T-helper 9 cell (primary cell): Measurements from ENCODE around the gene PEDS1.

ENCODE experiments used
- DNase-seq: peaks from one replicate; pipeline ENCODE4 v3.0.0-alpha.2; 2020

The PEDS1 gene

DNA sequence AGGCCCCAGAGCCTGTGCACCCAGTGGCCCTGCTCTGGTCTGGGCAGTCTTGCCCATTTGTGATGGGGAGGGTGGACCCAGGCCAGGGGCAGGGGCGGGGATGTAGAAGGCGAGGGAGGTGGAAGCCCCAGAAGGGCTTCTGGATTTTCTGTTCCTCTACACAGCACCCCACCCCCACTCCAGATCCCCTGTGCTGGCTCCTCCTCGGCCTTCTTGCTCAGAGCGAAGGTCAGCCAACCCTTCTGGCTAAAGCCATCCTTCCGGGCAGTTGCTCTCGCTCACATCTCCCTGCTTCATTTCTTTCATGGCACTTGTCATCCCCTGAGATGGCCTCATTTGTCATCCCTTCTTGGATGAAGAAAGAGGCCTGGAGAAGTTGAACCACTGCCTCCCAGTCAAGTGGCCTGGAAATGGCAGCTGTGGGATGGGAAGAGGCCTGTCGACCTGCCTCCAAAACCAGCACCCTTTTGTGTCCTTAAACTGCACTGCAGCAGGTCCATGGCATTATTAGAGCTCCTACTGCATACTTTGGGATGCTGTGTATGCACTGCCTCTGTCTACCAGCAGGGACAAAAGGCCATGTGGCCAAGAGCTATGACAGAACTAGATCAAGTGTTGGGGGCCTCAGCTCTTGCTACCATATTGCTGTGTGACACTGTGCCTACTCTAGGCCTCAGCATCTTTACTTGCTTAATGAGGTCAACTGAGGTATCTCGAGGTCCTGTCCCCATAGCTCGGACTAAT, 19.9 kb downstream of the PEDS1 start:
- DNase-seq = no peak

DNA sequence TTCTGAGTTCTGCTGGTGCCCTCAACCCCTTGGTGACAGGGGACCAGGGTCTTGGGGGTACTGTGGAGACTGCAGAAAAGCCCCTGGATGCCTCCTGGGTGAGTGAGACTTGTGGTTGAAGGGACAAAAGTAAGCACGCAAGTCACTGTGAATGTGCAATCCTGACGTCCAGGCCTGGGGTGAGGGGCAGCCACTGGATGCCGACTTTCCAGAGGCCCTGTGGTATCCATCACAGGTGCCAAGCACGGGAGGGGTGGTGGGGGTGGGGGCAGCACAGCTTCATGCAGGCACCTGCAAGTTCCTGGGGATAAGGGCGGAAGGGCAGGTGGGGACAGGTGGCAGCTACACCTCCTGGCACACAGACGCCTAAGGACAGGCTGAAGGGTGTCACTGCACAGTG, 20.5 kb downstream of the PEDS1 start:
- DNase-seq = no peak

DNA sequence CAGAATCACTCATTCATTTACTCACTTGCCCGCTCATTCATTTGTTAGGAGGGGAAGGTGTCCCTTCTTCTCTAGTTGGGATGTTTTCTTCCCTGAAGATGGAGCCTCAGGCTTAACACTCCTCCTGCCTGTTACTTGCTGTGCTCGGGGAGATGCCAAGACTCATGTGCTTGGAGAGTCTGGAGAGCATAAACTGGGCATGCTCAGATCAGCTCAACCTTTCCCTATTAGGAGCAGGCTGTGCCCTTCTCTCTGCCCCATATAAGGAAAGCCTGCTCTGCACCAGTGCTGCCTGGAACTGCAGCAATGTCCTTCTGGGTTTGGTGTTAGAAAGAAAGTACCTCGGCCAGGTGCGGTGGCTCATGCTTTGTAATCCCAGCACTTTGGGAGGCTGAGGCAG, 22.5 kb downstream of the PEDS1 start:
- DNase-seq = no peak

DNA sequence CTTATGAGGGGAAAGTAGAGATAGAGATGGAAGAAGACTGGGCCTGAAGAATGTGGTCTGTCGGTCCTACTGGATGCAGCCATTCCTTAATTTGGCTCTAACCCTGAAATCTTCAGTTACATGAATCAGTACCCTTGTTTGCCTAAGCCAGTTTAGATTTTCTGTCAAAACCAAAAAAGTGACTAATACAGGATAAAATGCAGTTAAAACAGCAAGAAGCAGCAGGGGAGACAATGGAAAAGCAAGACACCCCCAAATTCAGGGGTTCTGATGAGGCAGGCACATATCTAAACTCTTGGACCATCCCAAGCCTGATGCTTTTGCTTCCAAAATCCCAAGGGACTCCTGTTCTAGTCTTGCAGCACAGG, 23.2 kb downstream of the PEDS1 start:
- no peak for DNase-seq

DNA sequence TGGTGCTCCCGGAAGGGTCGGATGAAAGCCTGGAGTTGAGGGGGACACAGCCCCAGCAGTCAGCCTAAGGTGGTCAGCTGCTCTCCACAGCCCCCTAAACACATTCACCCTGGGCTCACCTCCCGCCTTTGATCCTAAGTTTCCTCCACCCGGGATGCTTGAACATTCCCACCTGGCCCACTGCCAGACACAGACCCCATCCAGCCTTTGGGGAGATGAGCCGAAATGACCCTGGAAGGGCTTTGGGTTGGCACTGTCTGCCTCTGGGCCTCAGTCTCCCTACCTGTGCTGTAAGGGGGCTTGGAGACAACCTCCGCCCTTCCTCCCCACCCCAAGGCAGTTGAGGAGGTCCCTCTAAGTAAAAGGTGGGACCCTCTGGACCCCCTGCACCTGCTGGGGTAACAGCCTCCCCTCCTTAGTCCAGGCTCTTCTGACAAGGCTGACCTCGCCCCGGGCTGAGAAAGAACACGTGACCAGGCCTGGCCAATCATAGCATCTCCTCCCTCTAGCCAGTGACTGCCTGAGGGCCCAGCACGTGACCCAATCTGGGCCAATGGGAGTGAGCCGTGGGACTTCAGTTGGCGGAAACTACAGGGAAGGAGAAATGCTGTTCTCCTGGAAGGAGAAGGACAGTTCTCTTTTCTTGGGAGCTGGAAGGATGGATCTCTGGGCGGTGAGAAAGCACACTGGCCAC, 23.7 kb downstream of the PEDS1 start:
- no peak for DNase-seq

DNA sequence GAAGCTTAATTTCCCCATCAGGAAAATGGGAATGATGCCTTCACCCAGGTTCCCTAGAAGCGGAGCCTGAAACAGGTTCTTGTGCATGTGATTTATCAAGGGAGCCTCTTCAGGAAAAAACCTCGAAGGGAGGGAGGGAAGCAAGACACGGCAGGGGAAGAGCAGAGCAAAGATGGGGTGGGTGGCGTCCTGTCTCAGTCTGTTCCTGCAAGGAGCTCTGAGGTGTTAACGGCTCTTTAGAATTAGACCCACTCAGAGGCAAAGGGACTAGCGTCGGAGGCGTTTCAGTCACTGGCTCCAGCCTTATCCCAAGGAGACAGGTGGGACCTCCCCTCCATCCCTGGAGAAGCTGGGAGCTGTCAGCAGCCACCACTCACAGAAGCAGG, 25.0 kb downstream of the PEDS1 start:
- DNase-seq = no peak

DNA sequence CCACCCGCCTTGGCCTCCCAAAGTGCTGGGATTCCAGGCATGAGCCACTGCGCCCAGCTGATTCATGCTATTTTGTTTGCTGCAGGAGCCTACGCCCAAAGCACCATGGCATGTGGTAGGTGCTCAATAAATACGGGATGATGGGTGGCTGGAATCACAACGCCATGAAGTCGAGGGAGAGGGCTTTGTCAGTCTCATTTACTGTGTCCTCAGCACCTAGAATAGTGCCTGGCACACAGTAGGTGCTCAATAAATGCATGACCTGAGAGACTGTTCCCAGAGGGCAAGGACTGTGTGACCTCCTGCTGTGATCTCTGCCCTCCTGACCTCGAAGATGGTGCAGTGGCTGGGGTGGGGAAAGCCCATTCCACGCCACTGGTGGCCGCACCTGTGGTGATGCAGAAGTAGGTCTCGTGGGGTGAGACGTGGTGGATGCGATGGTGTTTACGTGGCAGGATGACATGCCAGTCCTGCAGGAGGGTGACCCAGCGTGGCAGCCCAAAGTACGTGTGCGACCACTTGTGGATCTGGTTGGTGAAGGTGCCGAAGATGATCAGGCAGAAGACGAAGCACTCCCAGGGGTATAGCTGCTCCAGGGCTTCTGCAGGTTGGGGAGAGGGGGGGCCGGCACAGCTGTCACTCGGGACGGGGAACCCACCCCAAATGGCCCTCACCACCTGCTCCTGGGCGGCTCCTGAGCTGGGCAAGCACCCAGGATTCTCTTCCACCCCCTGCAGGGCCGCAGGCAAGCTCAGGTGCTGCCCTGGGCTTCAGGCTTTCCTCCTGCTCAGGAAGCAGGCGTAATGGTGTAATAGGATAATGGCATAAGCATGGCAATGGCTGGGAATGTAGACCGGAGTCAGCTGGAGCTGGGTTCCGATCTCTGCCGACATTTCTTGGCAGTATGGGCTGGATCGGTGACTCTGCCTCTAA, 25.7 kb downstream of the PEDS1 start:
- no peak for DNase-seq

DNA sequence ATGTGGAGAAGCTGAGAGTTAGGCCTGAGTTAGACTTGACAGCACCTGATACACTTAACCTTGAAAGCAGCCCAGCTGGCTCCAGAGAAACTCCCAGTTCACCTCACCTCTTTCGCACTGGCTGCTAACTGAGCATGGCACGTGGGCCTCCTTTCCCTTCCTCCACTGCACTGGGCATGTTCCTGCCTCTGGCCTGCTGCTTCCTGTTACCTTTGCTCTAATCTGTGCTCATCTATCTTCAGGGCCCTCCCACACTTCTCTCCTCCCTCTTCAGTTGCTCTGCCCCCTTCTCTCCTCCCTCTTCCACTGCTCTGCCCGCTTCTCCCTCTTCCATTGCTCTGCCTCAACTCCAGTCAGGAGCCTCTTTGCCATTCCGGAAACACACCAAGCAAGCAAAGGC, 26.9 kb downstream of the PEDS1 start:
- no peak for DNase-seq

DNA sequence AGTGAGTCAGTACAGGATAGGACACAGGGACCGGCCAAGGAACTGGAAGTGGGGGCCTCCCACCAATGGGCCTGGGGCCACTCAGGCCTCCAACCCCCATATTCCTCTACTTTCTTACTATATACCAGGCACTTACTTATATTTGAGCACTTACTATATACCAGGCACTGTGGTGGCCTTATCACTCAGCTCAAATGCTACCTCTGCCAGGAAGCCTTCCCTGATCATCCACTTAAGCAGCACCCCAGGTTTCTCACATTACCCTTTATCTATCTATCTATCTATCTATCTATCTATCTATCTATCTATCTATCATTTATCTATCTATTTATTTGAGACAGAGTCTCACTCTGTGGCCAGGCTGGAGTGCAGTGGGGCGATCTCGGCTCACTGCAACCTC, 28.2 kb downstream of the PEDS1 start:
- DNase-seq = no peak

DNA sequence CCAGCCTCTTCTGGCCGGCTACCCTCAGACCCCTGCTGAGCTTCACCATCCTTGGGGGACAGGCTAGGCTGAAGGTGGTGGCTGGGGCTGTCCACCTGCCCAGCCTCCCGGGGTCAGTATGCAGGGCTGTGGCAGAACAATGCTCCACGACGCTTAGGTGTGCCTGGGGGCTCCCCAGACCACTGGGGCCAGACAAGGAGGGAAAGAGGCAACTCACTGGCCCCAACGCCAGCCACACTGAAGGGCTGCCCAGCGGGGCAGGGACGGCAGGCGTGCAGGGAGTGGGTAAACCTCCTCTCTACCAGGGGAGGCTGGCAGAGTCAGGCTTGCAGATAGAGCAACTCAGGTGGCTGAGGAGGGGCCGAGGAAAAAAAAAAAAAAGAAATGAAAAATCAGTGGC, 29.0 kb downstream of the PEDS1 start:
- DNase-seq = no peak

DNA sequence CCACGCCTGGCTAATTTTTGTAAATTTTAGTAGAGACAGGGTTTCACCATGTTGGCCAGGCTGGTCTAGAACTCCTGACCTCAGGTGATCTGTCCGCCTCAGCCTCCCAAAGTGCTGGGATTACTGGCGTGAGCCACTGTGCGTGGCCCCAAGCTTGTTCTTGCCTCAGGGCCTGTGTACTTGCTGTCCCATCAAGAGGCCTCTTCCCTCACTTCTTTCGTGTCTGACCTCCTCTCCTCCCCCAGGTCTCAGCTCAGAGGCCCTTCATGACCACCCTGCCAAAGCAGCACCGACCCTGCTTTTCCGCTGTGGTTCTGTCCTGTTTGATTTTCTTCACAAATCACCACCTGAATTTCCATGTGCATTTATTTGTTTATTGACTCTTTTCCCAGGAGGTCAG, 30.1 kb downstream of the PEDS1 start:
- DNase-seq = no peak

DNA sequence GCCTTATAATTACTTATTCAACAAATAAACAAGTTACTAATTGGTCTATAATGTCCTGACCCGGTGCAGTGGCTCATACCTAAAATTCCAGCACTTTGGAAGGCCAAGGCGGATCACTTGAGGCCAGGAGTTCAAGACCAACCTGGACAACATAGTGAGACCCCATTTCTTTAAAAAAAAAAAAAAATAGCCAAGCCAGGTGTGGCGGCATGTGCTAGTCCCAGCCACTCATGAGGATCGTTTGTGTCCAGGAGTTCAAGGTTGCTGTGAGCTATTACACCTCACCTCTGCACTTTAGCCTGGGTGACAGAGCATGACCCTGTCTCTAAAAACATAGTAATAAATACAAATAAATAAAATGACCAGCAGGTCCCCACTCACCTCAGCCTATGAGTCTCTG, 30.8 kb downstream of the PEDS1 start:
- DNase-seq = no peak

DNA sequence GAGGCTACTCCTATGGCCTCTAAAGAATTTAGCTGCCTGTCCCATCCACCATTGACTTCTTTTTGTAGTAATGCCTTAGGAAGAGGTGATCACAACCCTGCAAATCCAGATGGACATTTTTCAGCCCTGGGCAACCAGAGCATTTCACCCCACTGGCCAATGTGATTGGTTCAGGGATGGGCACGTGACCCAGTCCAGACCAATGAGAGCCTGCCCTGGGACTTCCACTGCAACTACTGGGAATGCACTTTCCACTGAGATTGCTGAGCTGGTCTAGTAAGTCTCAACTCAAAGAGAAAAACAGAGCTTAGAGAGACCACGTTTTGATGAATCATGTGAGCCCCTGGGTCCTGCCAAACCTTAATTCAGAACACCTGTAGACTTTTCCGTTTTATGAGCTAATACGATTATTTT, 31.7 kb downstream of the PEDS1 start:
- DNase-seq = no peak

DNA sequence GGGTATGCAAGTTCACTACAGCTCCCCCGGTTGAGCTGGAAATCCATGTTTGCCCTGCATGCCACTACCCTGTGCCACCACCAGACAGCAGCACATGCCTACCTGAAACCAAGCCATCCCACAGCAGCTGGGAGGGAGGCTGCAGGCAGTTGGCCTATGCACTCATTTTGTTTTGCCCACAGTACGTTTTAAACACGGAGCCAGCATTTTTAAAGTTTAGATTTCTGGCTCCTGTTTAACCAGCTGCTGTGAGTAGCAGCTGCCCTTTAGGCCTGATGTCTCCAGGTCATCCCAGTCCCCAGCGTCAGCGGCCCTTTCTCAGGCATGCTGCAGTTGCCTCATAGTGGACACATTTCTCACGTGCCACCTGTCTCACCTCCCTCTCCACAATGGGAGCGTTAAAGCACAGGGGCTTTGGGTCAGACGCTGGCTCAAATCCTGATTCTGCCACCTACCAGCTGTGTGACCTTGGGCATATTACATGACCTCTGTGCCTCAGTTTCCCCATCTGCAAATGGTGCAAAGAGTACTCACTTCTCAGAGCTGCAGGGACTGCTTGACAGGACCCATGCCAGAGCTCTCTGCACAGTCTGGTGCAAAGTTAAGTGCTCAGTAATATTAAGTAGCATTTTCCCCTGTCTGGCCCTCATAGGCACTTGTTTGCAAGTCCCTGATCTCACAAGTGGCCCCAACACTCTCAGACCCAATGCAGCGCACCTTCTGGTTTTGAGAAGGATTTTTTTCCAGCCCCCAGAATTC, 32.4 kb downstream of the PEDS1 start:
- DNase-seq = peak; percentile 49

DNA sequence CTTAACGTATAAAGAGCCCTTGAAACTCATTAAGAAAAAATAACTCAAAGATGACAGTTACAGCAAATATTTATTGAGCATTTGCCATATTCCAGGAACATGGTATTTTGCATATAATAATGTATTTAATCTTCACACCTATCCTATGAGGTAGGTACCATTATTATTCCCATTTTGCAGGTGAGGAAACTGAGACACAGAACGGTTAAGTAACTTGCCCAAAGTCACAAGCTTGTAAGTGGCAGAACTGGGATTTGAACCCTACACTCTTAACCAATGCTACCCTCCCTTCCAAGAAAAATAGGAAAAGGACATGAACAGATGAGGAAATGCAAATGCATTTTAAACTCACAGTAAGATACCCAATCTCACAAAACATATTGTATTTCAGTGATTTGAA, 35.3 kb downstream of the PEDS1 start:
- no peak for DNase-seq

DNA sequence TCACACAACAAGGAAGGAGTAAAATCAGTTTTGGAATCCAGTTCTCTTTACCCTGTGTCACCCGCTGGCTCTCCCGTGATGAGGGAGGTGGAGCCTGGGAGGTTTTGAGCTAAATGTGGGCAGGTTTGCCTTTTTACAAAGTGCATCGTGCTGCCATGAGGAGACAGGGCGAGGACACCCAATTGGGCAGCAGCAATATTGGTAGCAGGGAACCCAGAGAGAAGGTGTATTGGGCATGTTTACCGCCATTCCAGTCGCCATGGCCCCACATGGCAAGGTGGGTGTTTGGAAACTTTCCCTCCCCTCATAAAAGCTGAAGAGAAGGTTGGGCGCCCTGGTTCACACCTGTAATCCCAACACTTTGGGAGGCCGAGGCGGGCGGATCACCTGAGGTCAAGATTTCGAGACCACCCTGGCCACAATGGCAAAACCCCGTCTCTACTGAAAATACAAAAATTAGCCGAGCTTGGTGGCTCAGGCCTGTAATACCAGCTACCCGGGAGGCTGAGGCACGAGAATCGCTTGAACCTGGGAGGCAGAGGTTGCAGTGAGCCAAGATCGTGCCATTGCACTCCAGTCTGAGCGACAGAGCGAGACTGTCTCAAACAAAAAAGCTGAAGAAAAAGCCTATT, 37.0 kb downstream of the PEDS1 start:
- no peak for DNase-seq

DNA sequence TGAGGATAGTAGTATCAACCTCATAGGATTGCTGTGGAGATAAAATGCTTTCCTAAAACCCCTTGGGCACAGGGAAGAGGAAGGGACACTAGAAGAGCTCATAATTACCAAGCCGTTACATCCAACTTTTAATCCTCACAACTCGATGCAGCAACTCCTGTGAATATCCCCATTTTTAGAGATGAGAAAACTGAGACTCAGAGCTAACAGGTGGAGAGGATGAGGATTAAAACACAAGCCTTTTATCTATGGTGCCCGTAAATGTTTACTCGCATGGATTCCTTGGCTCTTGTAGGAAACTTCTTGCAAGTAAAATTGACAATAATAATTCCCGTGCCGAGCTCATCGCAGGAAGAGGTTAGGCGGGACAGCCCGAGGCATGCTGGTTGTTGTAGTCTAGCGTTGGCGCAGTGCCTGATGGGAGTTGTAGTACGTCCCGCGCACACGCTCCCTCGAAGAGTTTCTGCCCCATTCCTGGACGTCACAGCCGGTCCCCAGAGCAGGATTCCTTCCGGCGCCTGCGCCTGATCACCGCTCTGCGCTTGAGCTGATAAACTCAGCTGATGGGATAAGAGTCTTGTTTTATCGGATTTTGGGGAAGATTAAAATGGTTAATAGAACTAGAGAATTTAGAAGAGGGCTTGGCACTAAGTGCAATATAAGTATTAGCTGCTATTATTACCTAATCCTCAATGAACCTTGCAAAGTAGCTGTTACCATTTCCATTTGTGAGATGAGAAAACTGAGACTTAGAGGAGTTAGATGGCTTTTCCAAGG, 37.7 kb downstream of the PEDS1 start:
- DNase-seq = peak; percentile 86

DNA sequence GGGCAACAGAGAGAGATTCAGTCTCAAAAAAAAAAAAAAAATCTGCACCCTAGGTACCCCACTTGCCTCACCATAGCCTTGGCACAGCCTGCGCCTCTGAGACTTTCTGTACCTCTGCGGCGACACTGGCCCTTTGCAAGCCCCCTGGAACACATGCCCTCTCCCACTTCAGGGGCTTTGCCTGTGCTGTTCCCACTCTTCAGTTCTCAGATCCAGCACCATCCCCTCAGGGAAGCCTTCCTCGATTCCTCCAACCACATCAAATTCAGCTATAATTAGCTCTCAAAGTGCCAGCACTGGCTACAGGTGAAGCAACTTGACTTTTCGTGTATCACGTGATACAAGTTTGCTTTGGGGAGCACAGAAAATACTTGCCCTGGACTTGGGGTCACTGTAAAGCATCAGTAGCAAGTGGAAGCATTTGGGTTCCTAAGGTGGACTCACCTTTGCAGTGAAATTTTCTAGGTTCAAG, 38.4 kb downstream of the PEDS1 start:
- DNase-seq = no peak

DNA sequence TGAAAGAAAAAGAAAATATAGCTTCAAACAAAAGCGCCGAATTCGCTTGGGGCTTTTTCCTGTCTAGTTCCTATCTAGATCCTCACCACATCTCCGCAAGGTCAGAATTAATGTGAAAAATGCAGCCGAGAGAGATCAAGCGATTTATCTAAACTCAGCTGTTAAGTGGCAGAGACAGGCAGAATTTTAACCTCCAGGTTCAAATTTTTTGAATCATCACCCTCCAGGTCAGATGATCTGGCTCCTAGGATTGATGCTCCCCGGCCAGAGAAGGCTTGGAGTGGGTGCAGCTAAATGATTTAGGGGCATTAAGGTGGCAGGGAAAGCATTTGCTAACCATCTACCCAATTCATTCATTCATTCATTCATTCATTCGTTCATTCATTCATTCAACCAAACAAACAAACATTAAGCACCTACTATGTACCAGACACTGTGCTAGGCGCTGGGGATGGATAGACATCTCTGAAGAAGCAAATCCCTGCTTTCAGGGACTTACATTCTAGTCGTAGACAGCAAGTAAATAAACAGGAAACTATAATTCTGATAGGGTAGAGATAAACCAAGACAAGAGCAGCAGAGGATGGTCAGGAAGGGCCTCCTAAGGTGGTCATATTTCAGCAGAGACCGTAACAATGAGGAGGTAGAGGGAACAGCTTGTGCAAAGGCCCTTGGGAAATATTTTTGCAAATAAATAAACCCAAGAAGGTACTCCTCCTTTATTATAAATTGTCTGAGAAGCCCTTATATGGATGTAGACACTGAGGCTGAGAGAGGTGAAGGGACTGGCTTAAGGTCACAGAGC, 39.9 kb downstream of the PEDS1 start:
- no peak for DNase-seq
